HG03575 (cell line): ENCODE results near the gene PLEKHA6.

ENCODE experiments used
- ATAC-seq: cut with Tn5 transposase; IDR thresholded peaks from one replicate; pipeline ENCODE4 v1.9.1; 2021; ENCODE audit not compliant: unreplicated experiment, insufficient number of reproducible peaks, low FRiP score; ENCODE audit errors: extremely low read depth

PLEKHA6 gene

GRCh38 chr1:204383163-204383904, 23.6 kb upstream of the PLEKHA6 start:
- ATAC-seq, result no peak

DNA sequence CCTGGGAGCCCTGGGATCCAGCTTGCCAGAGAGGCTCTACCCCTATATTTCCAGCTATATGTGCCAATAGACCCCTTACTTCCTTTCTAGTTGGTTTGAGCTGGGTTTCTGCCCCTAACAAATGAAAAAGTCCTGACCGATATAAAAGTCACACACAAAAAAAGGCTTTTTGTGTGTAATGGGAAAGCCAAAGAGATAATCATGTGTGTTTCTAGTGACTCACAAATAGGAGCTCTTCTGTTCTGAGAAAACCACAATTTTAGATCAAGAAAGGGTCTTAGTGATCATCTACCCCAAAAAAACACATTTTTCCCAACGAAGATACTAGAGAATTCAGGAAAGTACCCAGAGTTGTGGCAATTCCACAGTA, 23.0 kb upstream of the PLEKHA6 start:
- no peak for ATAC-seq

GRCh38 chr1:204380293-204380831, 20.6 kb upstream of the PLEKHA6 start:
- no peak for ATAC-seq

DNA sequence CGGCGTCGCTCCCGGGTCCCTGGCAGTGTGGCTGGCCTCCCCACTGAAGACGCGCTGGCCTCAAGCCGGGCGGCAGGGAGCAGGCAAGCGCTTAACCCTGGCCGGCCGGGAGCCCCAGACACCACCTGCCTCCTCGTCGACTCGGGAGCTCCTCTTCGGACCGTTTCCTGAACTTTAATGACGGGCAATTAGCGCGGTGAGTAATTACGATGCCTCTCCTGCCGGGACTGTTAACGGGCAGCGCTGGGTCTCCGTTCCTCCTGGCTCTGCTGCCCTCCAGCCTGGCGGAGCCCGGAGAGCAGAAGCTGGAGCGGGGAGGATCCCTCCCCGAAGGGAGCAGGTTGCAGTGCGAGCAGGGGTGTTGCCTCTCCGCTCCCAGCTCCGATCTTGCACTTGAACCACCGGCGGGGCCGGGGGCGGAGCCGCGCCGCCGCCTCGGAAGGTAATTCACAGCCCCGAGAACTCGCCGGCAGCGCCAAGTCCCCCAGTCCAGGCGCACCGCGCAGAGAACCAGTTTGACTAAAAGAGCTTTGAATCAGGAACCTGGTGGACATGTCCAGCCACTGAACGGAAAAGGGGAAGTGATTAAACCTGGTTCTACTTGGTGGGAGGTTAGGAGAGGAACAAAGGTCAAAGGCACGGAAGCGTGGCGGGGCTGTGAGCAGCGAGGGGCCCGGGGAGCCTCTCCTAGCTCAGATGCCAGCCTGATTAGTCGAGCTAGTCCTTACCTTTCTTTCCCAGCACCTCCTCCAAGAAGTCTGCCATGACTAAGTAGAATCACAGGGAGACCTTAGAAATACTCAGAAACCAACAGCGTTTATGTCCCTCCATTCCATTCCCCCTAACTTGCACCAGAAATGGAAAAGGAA, 18.3 kb upstream of the PLEKHA6 start:
- ATAC-seq, result no peak

DNA sequence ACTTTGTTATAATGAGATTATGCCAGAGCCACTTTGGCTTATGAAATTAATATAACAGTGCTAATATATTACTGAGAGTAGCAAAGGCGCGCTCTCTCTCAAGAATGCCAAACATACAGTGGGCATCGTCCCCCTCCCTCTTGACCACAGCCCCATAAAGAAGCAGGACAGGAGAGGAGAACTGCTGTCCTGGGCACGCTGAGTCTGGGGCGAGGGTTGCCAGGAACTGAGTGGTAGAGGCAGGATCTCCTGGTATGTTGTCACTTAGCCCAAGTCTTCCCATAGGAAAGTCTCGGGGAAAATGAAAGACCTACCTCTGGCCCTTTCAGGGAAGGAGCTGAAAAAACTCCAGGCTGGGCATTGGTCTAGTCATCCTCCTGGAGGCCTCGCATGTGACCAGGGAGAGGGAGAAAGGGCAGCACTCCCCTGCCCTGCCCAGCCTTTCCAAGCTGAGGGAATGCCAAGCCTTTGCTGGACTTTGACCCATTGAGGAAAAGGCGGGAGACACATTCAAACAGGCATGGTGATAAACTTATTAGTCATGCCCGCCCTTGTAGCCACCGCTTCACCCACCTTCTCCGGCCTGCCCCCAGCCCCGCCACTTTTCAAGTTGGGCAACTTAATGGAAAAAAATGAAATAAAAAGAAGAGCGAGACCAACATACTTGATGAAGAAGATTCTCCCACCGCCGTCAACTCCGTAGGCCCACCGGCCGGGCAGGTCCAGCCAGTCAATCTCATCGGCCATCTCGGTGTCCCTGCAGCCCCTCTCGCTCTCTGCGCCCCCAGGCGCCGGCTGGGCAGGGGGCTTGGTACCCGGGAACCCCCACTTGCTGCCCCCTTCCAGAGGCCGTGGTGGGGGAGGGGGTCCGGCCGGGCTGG, 17.4 kb upstream of the PLEKHA6 start:
- no peak for ATAC-seq

DNA sequence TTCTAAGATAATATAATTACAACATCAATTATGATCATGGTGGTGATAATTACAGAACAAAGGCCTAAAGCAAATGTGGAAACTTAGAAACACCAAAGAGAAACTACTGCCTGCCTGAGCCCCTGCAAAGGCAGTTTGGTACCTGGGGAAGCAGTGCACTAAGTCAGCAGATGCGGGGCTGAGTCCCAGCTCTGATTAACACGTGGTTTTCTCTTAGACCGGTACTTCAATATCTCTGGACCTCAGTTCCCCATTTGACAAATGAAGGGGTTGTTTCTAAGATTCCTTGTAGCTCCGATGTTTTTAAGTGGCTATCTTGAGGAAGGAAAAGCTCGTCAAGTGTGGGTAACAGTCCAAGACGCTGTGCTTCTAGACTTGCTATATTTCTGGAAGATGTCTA, 16.7 kb upstream of the PLEKHA6 start:
- no peak for ATAC-seq

- no peak for ATAC-seq
These were observed 14.2 kb upstream of the PLEKHA6 start for GRCh38 chr1:204373911-204374310.

- ATAC-seq, result no peak
These were observed 10.4 kb upstream of the PLEKHA6 start for GRCh38 chr1:204370176-204370575.

- no peak for ATAC-seq
These were observed 9.4 kb upstream of the PLEKHA6 start for GRCh38 chr1:204368996-204369726.

GRCh38 chr1:204367956-204368355, 8.2 kb upstream of the PLEKHA6 start:
- no peak for ATAC-seq

DNA sequence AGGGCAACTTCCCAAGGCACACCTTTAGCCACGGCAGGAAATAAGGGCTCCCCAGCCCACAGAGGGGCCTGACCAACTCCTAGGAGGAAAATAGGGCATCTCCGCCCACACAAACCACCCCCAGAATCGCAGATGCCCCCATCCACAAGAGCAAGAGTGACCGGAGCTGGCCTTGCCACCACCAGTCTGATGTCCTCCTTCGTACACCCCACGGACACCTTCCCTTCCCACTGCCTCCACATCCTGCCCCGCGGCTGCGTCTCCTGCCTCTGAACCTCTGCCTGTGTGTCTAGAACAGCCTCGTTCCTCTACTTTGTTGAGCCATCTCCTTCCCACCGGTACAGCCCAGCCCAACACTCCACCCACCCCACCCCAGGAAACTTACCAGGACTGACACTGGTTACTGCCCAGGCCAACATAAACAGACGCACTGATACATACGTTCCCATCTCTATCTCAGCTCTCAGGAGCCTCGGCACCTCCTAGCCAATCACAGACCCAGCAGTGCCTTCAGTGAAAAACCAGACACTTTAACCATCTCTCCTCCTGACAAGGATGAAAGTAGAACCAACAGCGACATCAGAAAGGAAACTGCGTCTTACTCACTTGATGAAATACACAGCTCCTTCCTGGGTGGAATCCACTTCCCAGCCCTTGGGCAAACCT, 7.6 kb upstream of the PLEKHA6 start:
- no peak for ATAC-seq

DNA sequence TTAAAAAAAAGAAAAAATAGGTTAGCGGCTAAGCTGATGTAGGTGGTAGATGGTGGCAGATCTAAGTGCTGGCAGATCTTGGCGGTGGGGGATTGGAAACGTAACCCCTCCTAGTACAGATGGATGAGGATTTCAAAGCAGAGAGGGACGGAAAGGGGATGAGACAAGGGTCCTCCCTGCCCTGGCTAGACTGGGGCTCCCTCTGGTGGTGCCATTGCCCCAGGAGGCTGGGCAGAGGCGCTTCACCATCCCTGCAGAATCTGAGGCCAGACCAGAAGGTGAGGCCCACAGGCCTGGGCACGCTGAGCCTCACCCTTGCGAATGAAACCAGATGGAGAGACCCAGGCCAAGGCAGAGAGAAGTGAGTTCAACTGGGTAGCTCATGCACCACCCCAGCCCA, 7.0 kb upstream of the PLEKHA6 start:
- no peak for ATAC-seq

DNA sequence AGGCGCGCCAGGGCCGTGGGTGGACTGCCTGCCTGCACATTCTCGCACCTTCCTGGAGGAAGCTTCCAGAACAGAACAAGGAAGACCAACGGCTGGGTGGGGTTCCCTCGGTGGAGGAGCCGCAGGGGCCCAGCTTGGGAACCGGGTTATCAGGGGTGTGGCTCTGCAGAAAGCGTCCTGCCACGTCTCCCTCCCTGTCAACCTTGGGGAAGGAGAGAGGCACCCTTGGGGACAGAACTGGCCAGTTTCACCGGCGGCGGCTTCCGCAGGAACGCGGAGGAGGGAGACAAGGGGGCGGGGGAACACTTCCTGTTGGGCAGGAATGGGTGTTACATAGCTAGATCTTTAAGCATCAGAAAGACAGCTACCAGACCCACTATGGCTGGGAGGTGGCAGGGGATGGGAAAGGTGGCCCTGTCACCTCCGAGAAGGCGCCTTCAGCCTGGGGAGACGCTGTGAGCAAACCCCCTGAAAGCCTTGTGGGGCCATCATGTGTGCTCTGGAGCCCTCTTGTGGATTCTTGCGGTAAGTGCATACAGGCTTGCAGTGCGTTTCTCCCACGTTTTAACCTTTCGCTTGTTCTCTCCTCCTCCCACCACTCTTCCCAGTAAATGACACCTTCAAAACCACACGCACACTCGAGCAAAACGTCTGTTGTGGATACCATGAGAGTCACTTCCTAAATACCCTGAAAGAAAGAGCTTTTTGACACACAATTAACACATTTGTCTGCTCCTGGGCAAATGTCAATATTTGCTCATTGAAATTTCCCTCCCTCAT, 3.8 kb upstream of the PLEKHA6 start:
- no peak for ATAC-seq

GRCh38 chr1:204362984-204363334, 3.2 kb upstream of the PLEKHA6 start:
- ATAC-seq, result no peak

DNA sequence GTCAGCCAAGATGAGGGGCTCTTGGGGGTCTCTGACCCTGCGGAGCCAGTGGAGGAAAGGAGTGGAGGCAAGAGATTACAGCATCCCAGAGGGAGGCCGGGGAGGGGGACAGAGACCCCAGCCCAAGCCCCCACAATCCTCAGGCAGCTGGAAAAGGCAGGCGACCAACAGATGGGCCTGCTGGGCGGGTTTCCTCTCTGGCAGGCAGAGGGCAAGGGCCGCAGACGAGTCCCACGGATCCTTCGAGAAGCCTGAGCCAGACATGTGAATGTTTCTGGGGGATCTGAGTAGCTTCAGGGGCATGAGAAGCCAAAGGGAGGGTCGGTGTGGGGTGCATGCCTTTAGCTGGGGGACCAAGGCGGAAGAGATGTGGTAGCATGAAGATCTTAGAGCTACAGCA, 2.1 kb upstream of the PLEKHA6 start:
- ATAC-seq, result no peak

- no peak for ATAC-seq
These were observed 1.6 kb upstream of the PLEKHA6 start for GRCh38 chr1:204361341-204361771.

GRCh38 chr1:204360314-204360713, 585 bp upstream of the PLEKHA6 start:
- ATAC-seq, result no peak

DNA sequence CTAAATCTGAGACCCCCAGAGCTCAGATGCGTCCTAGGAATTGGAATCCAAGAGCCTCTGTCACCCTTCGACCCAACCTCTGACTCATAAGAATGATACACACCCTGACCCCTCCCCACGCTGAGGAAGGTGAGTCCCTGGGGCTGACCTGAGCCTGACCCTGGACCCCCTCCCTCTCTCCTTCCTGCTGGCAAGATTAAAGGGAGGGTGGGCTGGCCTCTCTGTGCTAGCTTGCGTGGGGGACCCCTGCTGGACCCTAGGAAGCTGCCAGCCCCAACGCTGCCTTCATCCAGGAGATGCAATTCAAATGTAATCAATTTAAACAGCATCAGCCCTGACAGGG, 627 bp downstream of the PLEKHA6 start:
- ATAC-seq, result no peak
